Neutrophil (primary cell): ENCODE data around the gene CACHD1.
"Not testable (repeated sequence)": the region's sequence is repeated elsewhere in the genome, so short reads cannot be mapped to it uniquely, and the experiment has no call there.

ENCODE experiments used
- H3K27ac ChIP-seq: fragments of 200-600 bp; sonication (generic); 2 replicates; pipeline ENCODE4 v1.5.1; 2016; ENCODE audit warnings: mild to moderate bottlenecking, moderate library complexity
- H3K27me3 ChIP-seq: fragments of 200-600 bp; sonication (generic); 2 replicates; pipeline ENCODE4 v1.6.0; 2016; ENCODE audit warnings: mild to moderate bottlenecking
- H3K36me3 ChIP-seq: fragments of 200-600 bp; sonication (generic); 2 replicates; pipeline ENCODE4 v1.5.1; 2017
- H3K4me1 ChIP-seq, 2 experiments: fragments of 200-600 bp in 1 of 2; sonication (generic) in 1 of 2; 1 replicate in 1 of 2; 2 replicates in 1 of 2; pipeline versions ENCODE4 v1.5.1 to v1.6.1; 2013 to 2016; ENCODE audit warnings: low read depth in 1 of 2, low read length in 1 of 2, mild to moderate bottlenecking in 1 of 2, moderate library complexity in 1 of 2; ENCODE audit not compliant: control insufficient read depth in 1 of 2, insufficient read depth in 1 of 2
- H3K4me3 ChIP-seq, 2 experiments: fragments of 200-600 bp in 1 of 2; sonication (generic) in 1 of 2; 1 replicate in 1 of 2; 2 replicates in 1 of 2; pipeline ENCODE4 v1.5.1; 2013 to 2016; ENCODE audit warnings: low read depth in 1 of 2, low read length in 1 of 2, mild to moderate bottlenecking in 1 of 2, moderate library complexity in 1 of 2
- H3K9me3 ChIP-seq: fragments of 200-600 bp; sonication (generic); 2 replicates; pipeline ENCODE4 v1.5.1; 2016
- CTCF ChIP-seq: fragments of 200-600 bp; sonication (generic); IDR thresholded peaks from 2 replicates; pipeline ENCODE4 v1.5.1; 2016; ENCODE audit warnings: antibody characterized with exemption

The CACHD1 gene

DNA sequence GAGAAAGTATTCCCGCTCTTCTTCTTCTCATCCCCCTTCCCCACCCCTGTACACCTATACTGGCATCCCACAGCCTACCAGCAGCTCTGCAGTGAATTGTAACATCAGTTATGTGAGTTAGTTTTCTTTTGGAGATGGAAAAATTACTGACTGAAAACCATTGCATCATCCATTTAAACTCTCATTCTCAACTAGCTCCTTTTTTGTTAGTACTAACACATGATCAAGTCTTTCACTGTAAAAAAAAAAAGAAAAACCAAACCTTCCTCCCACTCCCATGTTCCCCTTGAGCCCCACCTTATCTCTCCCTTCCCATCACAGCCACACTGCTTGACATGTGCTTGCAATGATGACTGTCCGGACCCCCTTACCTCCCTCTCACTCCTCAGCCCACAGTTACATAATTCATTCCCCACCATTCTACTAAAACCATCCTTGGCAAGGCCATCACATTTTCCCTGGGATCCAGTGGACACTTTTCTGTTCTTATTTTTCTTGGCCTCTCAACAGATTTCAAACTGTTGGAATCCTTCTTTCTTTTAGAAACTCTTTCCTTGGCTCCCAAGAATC is 251.7 kb downstream of the CACHD1 start:
- no peaks in the 10 kb centered on the region for H3K4me1 ChIP-seq
- H3K27me3 ChIP-seq: no peaks in the 10 kb centered on the region
- no peaks in the 10 kb centered on the region for H3K9me3 ChIP-seq
- H3K36me3 ChIP-seq: no peaks in the 10 kb centered on the region
- no peak for TF ChIP-seq CTCF
- H3K4me3 ChIP-seq: no peak overlapping the region
- H3K27ac ChIP-seq: no peak overlapping the region

DNA sequence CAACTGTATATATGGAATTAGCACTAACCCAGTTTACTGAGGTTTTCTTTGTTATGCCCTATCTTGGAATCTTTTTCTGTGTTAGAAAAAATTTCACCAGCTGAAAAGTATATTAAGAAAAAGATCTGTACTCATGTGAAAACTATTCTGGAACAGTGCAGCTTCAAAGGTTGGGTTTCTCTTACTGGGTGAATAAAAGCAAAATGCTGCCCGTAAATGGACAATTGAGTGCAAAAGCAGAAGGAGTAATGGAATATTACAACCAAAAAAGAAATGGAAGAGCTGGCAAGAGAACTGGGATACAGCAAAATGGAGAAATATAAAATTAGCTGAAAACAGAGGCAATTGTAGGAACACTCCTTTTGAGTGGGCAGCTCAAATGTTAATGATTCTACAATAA is 257.9 kb downstream of the CACHD1 start:
- no peak overlapping the region for H3K4me3 ChIP-seq
- H3K36me3 ChIP-seq: no peaks in the 10 kb centered on the region
- H3K4me1 ChIP-seq: no peaks in the 10 kb centered on the region
- H3K27ac ChIP-seq: no peak overlapping the region
- no peaks in the 10 kb centered on the region for H3K9me3 ChIP-seq
- TF ChIP-seq CTCF: no peak
- H3K27me3 ChIP-seq: no peaks in the 10 kb centered on the region

DNA sequence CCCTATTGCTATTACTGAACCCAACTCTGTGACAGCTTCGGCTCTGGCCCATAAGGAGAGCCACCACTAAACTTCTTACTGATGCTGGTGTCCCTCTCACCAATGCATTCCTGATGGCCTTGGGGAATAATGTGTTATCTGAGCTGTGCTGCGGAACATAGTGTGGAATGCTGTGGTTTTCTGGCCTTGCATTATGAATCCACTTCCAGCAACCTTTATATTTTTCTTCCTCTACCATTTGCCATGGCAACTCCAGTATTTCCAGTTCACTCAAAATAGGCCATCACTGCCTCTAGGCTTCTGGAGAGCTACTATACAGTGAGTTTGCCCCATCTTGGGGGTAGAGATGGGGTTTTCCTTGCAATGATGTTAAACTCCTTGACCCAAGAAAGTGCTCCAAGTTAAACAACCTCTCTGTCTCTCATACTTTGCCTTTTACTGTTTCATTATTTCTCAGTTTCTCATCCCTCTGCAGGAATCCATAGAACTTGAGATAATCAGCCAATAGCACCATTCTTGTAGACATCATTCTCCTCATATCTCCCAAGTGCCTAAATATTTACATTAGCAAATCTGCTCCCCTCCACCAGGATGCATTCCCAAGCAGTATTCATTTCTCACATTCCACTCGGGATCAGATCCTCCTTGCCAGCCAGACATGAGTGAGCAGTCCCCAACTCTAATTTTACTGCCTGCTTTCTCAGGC is 263.8 kb downstream of the CACHD1 start:
- Histone ChIP-seq H3K4me3 (no peak overlapping the region), H3K9me3 (no peaks in the 10 kb centered on the region), H3K27me3 (no peaks in the 10 kb centered on the region), H3K4me1 (no peaks in the 10 kb centered on the region), H3K36me3 (no peaks in the 10 kb centered on the region), H3K27ac (no peak overlapping the region)
- TF ChIP-seq CTCF: no peak

DNA sequence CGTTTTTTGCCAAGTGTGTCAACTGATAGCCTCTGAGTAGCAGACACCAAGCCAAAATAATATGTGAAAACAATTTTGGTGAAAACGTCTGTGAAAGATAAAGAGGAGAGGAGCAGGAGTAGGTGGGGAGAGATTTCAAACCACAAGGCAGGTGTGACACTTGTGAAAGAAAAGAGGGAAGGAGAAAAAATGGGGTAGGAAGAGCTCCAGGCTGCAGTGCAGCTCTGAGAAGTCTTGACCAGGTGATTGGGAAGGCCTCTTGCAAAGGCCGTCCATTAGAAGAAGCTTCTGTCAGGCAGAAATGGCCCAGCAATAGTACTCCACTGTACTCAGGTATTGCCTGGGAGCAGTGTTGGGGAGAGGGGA is 264.3 kb downstream of the CACHD1 start:
- H3K4me3 ChIP-seq: no peak overlapping the region
- no peaks in the 10 kb centered on the region for H3K36me3 ChIP-seq
- no peaks in the 10 kb centered on the region for H3K4me1 ChIP-seq
- H3K9me3 ChIP-seq: no peaks in the 10 kb centered on the region
- H3K27ac ChIP-seq: no peak overlapping the region
- no peak for TF ChIP-seq CTCF
- no peaks in the 10 kb centered on the region for H3K27me3 ChIP-seq

DNA sequence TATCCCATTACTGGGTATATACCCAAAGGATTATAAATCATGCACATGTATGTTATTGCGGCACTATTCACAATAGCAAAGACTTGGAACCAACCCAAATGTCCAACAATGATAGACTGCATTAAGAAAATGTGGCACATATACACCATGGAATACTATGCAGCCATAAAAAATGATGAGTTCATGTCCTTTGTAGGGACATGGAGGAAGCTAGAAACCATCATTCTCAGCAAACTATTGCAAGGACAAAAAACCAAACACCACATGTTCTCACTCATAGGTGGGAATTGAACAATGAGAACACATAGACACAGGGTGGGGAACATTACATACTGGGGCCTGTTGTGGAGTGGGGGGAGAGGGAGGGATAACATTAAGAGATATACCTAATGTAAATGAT is 270.8 kb downstream of the CACHD1 start:
- not testable (repeated sequence) for H3K36me3 ChIP-seq, H3K27ac ChIP-seq, H3K9me3 ChIP-seq, H3K4me3 ChIP-seq
- Histone ChIP-seq H3K4me1 (peaks cover 10 to 11% of the 10 kb centered on the region in 2 experiments), H3K27me3 (peaks cover 18% of the 10 kb centered on the region)
